Progenitor cell of endocrine pancreas (in vitro differentiated cells): Measurements from ENCODE around the gene PUSL1. TPM values are rescaled to one million over a fixed set of nuclear protein-coding genes. Genes with fewer than 3 reads are reported as not detected.

Experiments
- DNase-seq: peaks from one replicate; pipeline ENCODE4 v3.0.0; 2021; ENCODE audit warnings: low spot score; ENCODE audit not compliant: unreplicated experiment
- H3K27ac Mint-ChIP-seq: 2 replicates; pipeline ENCODE4 v1.8.0; 2021; ENCODE audit warnings: mild to moderate bottlenecking, moderate library complexity, mixed read lengths
- H3K27me3 Mint-ChIP-seq: 2 replicates; pipeline ENCODE4 v1.8.0; 2021; ENCODE audit warnings: mixed read lengths
- H3K36me3 Mint-ChIP-seq: 2 replicates; pipeline ENCODE4 v1.8.0; 2022; ENCODE audit warnings: mixed read lengths; ENCODE audit not compliant: insufficient read depth
- H3K4me1 Mint-ChIP-seq: 2 replicates; pipeline ENCODE4 v1.8.0; 2021; ENCODE audit warnings: low read depth, mixed read lengths
- H3K4me3 Mint-ChIP-seq: 2 replicates; pipeline ENCODE4 v1.8.0; 2021; ENCODE audit warnings: low read depth, mild to moderate bottlenecking, moderate library complexity, mixed read lengths
- H3K9me3 Mint-ChIP-seq: 2 replicates; pipeline ENCODE4 v1.8.0; 2021; ENCODE audit warnings: low read depth, mixed read lengths
- total RNA-seq: library from RNA; stranded (reverse); gene quantifications from 2 replicates; pipeline ENCODE4 v1.2.1, GENCODE V29; 2021
- TF ChIP-seq, protein P1 (sequence below): fragments of 200-600 bp; sonication (generic); IDR thresholded peaks from one replicate; pipeline ENCODE4 v1.5.0; 2021; ENCODE audit warnings: antibody characterized with exemption, mild to moderate bottlenecking; ENCODE audit not compliant: unreplicated experiment

The PUSL1 gene
- total RNA-seq, 1 donor from 2014 or later: 13.8 TPM

GRCh38 chr1:1262071-1262470 lies 46.3 kb upstream of the PUSL1 start:
- peaks cover 20% of the 10 kb centered on the region for H3K36me3 Mint-ChIP-seq
- TF ChIP-seq, protein P1, sequence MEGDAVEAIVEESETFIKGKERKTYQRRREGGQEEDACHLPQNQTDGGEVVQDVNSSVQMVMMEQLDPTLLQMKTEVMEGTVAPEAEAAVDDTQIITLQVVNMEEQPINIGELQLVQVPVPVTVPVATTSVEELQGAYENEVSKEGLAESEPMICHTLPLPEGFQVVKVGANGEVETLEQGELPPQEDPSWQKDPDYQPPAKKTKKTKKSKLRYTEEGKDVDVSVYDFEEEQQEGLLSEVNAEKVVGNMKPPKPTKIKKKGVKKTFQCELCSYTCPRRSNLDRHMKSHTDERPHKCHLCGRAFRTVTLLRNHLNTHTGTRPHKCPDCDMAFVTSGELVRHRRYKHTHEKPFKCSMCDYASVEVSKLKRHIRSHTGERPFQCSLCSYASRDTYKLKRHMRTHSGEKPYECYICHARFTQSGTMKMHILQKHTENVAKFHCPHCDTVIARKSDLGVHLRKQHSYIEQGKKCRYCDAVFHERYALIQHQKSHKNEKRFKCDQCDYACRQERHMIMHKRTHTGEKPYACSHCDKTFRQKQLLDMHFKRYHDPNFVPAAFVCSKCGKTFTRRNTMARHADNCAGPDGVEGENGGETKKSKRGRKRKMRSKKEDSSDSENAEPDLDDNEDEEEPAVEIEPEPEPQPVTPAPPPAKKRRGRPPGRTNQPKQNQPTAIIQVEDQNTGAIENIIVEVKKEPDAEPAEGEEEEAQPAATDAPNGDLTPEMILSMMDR: no peak
- H3K27me3 Mint-ChIP-seq: no peaks in the 10 kb centered on the region
- no peak overlapping the region for H3K27ac Mint-ChIP-seq
- DNase-seq: no peak
- no peaks in the 10 kb centered on the region for H3K4me1 Mint-ChIP-seq
- no peak overlapping the region for H3K4me3 Mint-ChIP-seq
- H3K9me3 Mint-ChIP-seq: no peaks in the 10 kb centered on the region

DNA sequence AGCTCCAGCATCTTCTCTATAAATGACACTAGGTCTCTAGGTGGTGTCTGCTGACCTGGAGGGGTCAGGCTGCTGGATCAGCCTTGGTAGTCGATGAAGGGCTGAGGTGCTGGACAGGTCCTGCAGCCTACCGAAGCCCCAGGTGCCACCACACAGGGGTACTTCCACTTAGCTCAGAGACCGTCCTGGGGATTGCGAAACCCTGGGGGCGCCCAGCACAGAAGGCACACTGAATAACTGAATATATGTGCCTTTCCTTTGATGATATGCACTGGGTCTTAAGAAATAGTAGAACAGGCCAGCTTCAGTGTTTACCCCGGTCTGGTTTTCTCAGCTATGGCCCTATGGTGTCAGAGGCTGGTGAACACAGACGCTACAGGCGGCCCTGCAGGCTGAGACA lies 45.6 kb upstream of the PUSL1 start:
- no peak overlapping the region for H3K4me3 Mint-ChIP-seq
- no peak for DNase-seq
- no peaks in the 10 kb centered on the region for H3K27me3 Mint-ChIP-seq
- no peaks in the 10 kb centered on the region for H3K9me3 Mint-ChIP-seq
- H3K4me1 Mint-ChIP-seq: no peaks in the 10 kb centered on the region
- H3K27ac Mint-ChIP-seq: no peak overlapping the region
- TF ChIP-seq, protein P1: no peak
- H3K36me3 Mint-ChIP-seq: peaks cover 21% of the 10 kb centered on the region

DNA sequence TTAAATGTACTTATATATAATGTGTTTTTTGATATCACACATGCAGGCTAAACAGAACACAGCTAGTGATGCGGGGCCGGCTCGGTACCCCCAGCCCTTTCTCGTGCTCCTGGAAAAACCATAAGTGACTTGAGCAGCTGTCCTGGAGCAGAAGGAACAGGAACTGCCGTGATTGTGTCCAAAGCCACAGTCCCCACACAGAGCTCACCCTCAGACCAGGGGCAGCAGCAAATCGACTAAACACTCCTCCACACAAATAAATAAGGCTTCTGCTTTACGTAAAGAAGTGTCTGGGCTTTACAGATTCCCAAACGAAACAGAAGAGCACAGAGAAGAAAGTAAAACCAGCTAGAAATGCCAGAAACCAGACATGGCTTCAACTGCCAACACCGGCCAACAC lies 44.4 kb upstream of the PUSL1 start:
- Mint-ChIP-seq H3K27ac (no peak overlapping the region), H3K27me3 (no peaks in the 10 kb centered on the region), H3K9me3 (no peaks in the 10 kb centered on the region), H3K4me3 (no peak overlapping the region), H3K4me1 (no peaks in the 10 kb centered on the region), H3K36me3 (peaks cover 20% of the 10 kb centered on the region)
- no peak for DNase-seq
- TF ChIP-seq, protein P1: no peak

- Mint-ChIP-seq H3K36me3 (peaks cover 17% of the 10 kb centered on the region), H3K4me1 (no peaks in the 10 kb centered on the region), H3K4me3 (no peak overlapping the region), H3K27ac (no peak overlapping the region), H3K27me3 (no peaks in the 10 kb centered on the region), H3K9me3 (no peaks in the 10 kb centered on the region)
- TF ChIP-seq, protein P1: peak; percentile 13
- no peak for DNase-seq
These were observed 43.5 kb upstream of the PUSL1 start for GRCh38 chr1:1264868-1265272.

DNA sequence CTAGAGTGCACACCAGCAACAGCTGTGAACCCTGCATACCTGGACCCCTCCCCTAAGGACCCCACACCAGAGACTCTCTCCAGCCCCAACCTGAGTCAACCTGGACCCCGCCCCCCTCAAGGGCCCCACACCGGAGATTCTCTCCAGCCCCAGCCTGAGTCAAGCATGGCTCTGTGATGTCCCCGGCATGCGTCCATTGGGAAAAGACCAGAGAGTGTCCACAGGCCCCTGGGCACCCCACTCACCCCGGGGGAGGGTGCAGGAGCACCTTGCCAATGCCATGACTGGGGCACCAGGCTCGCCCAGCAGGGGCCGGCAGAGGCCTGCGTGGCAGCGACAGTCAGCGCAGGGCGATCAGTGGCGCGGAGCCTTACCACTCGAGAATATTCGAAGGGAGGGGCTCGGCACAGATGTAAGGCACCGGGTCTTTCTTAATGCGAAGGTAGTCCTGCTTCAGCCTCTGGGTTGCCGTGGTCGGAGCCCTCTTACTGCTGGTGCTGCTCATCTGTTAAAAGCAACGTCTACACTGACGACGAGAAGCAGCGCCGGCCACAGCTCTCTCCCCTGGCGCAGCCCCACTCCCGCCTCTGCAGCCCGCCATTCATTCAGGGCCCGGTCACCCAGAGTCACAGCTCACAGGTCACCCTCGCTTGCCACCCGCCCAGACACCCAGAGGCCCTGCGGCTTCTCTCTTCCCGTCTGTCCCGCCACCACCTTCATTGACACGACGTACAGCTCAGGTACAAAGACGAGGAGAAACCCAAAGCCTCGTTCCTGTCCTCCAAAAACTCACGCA lies 40.7 kb upstream of the PUSL1 start:
- Mint-ChIP-seq H3K4me1 (peaks cover 16% of the 10 kb centered on the region), H3K4me3 (no peak overlapping the region), H3K36me3 (peaks cover 12% of the 10 kb centered on the region), H3K9me3 (no peaks in the 10 kb centered on the region), H3K27ac (peak overlapping the region; percentile 33), H3K27me3 (no peaks in the 10 kb centered on the region)
- TF ChIP-seq, protein P1: no peak
- no peak for DNase-seq
